D721Med (cell line): Measurements from ENCODE around the gene MEF2C.
A peak's percentile ranks its signal among the peaks of the same experiment; 100 is the strongest.

Source experiments
- DNase-seq: peaks from one replicate; pipeline ENCODE4 v3.0.0; 2011; ENCODE audit warnings: low spot score; ENCODE audit not compliant: insufficient read length
- FAIRE-seq: peaks from 2 replicates; lab custom pipeline; 2011; peaks lifted over from hg19 to GRCh38; lab: Jason Lieb, UNC
- CTCF ChIP-seq: IDR thresholded peaks from 2 replicates; pipeline ENCODE4 v1.5.1; 2012; ENCODE audit warnings: mild to moderate bottlenecking, control low read depth; ENCODE audit not compliant: insufficient read depth; ENCODE audit errors: missing control alignments

Gene MEF2C

GRCh38 chr5:88729084-88729828 is 153.7 kb downstream of the MEF2C start:
- DNase-seq (no peak), FAIRE-seq (peak; percentile 90)
- TF ChIP-seq CTCF, result peak; percentile 81

- TF ChIP-seq CTCF, result peak; percentile 57
- DNase-seq (no peak), FAIRE-seq (no peak)
Observed at GRCh38 chr5:88727705-88728313, 155.2 kb downstream of the MEF2C start.

- TF ChIP-seq CTCF, result no peak
- FAIRE-seq, result no peak
- no peak for DNase-seq
Observed at GRCh38 chr5:88725454-88725853, 157.5 kb downstream of the MEF2C start.

GRCh38 chr5:88724201-88724600 is 158.8 kb downstream of the MEF2C start:
- FAIRE-seq, result peak; percentile 32
- TF ChIP-seq CTCF, result peak; percentile 55
- DNase-seq, result no peak

- FAIRE-seq, result no peak
- DNase-seq, result no peak
- no peak for TF ChIP-seq CTCF
Observed at GRCh38 chr5:88722546-88723073, 160.4 kb downstream of the MEF2C start.

- no peak for DNase-seq
- no peak for TF ChIP-seq CTCF
- FAIRE-seq, result no peak
Observed at GRCh38 chr5:88719434-88719833, 163.6 kb downstream of the MEF2C start.

GRCh38 chr5:88718736-88719135 is 164.2 kb downstream of the MEF2C start:
- TF ChIP-seq CTCF, result no peak
- DNase-seq (no peak), FAIRE-seq (no peak)
